ENCODE measurements around the gene TLR10.
"Not testable (repeated sequence)": the region's sequence is repeated elsewhere in the genome, so short reads cannot be mapped to it uniquely, and the experiment has no call there.

TLR10 gene

DNA sequence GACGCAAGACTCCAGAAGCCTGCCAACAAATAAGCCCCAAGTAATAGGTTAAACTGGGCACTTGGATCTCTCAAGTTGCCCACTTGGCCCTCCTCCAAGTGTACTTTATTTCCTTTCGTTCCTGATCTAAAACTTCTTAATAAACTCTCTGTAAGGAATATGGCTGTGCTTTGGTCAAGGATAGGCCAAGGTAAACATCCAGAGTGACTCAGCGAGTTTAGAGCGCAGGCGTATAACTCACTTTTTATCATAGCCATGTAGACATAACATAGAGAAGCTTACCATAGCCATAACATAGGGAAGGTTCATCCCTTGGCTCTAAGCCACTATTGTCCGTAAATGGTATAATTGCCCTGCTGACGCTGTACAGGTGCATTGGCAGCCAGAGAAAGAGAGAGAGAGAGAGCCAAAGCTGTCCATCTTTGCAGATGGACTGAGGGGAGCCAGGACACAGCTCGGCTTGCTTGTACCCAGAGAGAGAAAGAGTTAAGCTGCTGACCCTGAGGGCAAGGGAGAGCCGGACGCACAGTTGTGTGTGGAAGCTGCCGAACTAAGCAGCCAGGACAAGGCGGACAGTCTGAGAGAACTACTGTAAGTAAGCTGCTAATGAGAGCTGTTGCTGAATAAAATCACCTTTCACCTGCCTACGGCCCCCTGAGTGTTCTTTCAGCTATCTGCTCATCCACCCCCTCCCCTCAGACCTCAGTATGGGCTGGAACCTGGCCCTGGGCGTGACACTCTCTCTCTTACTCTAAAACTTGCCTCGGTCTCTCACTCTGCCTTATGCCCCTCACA is 20.0 kb upstream of the TLR10 start:
- DNase-seq (ENCODE audit: low read depth) = no peak

DNA sequence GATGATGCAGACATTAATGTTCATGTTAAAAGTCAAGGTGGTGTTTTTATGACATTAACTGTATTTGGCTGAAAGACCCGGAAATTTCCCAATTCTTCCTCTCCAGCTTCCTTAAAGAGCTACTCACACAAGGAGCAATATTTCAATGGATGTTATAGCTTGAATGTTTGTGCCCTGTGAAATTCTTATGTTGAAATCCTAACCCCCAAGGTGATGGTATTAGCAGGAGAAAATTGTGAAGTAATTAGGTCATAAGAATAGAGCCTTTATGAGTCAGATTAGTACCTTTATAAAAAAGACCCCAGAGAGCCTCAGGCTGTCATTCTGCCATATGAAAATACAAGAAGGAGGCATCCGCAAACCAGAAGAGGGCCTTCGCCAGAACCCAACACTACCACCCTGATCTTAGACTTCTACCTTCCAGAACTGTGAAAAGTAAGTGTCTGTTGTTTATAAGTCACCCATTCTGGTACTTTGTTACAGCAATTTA is 18.2 kb upstream of the TLR10 start:
- no peak for DNase-seq (ENCODE audit: low read depth)

DNA sequence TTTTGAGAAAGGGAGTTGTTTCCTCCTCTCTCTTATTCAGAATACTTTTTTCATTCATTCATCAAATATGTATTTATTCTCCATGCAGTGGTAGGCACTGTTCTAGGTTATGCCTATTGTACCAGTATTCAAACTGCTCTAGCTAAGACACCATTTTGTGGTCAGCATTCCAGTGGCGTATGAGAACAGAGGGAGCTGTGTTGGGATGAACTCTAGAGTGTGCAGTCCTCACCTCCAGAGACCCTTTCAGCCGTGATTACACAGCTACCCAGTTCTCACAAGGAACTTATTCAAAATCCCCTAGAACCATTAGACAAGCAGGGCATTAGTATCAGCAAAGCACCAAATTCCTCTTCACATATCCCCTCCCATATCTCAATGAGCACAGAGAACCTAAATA is 17.6 kb upstream of the TLR10 start:
- DNase-seq (ENCODE audit: low read depth) = no peak

DNA sequence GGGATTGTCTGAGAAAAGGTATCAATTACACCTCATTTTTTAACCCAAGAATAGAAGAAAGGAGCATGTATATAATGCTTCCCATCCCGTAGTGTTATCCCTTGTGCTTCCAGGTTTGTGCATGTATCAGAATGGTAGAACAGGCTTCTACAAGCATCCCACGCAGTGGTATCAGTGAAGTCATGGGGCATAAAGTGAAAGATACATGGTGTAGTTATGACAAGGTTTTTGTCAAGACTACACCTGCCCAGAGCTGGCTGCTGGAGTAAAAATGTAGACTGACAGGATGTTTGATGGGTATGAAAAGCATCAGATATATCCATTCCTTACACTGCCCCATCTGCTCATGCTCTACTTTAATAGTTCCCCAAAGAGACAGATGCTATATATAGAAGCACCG is 12.3 kb upstream of the TLR10 start:
- no peak for DNase-seq (ENCODE audit: low read depth)

DNA sequence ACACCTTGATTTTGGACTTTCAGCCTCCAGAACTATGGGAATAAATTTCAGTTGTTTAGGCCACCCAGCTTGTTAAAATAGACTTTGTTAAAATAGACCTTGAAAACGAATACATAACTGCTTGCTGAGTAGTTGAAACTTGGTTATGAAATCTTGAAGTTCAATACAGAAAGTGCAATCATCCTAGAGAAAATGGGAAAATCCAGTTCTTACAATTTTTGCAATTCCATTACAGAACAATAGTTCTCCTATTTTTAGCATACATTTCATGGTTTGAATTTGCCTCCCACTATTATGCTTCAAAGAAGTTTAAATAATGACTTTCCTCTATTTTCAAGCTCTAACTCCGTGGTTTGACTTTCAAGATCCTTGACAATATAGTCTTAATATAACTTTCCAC is 11.3 kb upstream of the TLR10 start:
- DNase-seq (ENCODE audit: low read depth) = no peak

DNA sequence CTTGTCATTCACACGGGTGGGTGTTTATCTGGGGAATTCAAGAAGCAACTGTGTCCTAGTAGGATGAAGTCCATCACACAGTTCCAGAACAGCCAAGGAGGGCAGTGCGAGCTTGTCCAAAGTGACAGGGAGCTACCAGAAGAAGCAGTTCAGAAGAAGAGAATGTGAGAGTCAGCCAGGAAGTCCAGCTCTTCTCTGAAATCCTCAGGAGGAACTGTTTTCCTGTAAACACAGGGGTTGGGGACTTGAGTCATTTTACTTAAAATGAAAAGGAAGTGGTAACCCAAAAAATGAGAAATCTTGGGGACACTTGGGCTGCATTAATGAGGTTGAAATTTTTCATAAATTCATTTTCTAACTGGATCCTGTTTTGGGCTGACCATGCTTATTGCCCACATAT is 8.2 kb upstream of the TLR10 start:
- DNase-seq (ENCODE audit: low read depth) = no peak

DNA sequence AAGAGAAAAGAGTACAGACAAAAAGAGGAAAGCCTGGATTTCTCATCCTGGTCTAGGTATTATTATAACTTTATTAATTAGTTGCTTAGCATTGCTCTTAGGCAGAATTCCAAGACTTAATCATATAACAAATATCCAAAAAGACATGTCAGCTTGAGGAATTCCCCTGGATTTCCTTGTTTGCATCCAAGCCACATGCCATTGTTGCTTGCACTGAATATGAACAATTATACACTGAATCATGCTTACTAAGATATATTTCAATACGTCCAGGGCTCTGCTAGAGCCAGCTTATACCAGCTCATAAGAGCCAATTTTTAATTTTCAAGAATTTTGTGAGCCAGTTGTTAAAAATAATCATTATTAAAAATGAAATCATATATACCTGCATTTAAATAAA is 5.5 kb upstream of the TLR10 start:
- no peak for DNase-seq (ENCODE audit: low read depth)

DNA sequence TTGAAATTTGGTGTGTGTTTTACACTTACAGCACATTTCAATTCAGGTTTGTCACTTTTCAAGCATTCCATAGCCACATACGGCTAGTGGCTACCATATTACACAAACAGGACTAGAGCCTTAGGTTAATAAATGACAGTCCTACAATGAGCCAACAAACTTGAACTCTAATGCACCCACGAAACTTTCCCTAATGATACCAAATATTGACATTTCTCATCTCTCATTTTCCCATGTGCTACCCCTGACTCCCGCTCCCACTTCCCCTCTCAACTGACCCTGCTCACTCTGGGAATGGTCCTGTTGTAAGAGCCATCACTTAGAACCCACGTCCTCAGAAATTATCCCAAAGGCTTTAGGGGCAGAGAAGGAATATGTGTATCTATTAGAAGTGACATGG is 4.9 kb upstream of the TLR10 start:
- DNase-seq (ENCODE audit: low read depth) = no peak

DNA sequence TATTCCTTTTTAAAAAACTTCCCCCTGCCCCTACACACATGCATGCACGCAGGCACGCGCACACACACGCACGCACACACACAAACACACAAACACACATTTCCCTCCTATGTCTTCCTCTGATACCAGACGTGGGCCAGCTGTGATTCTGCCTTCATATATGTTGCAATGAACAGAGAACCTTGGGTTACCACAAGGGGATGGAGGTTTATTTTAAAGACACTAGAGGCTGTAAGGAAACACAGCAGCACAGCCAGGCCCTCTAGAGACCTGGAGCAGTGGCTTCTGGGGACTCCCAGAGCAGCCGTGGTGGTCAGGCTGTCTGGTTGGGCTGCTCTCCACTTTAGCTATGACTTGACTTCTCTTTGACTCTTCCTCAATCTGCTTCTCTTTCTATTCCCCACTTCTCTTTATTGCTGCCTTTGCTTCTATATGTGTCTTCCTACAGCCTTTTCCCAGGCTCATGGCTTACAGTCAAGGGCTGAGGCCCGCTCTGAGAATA is 3.2 kb upstream of the TLR10 start:
- DNase-seq (ENCODE audit: low read depth) = no peak

DNA sequence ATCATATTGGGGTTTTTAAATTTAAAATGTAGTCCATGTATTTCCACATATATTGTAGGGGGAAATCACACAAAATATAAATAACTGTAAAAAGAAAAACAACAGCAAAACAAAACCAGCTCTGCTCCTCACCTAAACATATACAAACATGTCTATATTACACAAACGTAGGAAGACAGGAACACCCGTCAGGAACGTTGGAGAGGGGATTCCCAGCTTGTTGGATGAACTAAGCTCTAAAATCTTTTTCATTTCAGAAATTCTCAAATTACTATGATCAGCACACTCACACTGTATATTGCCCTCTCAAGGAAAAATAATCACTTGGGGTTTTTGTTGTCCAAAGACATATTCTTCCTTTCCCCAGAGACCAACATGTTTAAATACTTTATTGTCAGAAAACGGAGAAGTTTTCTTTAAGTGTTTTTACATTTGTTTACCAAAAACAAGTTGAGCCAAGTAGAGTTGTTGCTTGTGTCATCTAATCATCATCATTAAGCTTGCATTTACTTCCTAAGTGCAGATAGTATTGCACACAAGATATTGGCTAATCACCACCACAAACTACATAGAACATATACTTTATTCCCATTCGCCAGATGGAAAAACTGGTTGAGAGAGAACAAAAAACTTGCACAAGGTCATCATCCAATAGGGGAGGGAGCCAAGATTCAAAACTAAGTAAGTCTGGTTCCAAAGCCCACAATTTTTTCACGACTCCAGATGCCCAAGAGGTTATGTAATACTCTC is 2.4 kb upstream of the TLR10 start:
- no peak for DNase-seq (ENCODE audit: low read depth)

DNA sequence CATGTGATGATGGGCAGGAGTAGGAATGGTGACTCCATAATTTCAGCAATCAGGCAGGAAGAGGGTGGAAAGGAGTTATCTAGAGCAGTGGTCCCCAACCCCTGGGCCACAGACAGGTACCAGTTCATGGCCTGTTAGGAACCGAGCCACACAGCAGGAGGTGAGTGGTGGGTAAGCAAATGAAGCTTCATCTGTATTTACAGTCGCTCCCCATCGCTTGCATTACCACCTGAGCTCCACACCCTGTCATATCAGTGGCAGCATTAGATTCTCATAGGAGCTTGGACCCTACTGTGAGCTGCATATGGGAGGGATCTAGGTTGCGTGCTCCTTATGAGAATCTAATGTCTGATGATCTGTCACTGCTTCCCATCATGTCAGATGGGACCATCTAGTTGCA is 1.4 kb upstream of the TLR10 start:
- DNase-seq (ENCODE audit: low read depth) = no peak

DNA sequence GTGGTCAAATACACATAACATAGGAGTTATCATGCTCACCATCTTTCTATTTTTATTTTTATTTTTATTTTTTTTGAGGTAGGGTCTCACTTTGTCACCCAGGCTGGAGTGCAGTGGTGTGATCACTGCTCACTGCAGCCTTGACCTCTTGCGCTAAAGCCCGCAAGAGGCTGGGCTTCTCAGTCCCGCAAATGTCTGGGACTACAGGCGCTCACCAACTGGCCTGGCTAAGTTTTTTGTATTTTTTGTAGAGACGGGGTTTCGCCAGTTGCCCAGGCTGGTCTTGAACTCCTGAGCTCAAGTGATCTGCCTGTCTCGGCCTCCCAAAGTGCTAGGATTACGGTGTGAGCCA is 295 bp upstream of the TLR10 start:
- no peak for DNase-seq (ENCODE audit: low read depth)

DNA sequence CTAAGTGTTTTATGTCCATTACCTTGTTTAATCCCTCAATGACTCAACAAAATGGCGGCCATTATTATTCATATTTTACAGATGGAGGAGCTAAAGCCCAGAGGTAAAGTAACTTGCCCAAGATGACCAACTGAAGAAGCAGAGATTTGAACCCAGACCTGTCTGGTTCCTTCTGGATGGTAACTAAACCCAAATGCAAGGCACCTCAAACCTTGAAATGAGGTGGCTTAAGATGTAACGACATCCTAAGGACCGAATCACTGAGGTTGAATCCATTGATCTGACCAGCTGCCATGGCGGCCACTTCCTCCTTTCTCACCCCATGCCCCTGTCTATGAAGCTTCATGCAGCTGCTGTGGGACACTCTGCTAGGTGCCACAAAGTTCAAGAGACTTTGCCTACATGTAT is 932 bp downstream of the TLR10 start:
- no peak for DNase-seq (ENCODE audit: low read depth)

DNA sequence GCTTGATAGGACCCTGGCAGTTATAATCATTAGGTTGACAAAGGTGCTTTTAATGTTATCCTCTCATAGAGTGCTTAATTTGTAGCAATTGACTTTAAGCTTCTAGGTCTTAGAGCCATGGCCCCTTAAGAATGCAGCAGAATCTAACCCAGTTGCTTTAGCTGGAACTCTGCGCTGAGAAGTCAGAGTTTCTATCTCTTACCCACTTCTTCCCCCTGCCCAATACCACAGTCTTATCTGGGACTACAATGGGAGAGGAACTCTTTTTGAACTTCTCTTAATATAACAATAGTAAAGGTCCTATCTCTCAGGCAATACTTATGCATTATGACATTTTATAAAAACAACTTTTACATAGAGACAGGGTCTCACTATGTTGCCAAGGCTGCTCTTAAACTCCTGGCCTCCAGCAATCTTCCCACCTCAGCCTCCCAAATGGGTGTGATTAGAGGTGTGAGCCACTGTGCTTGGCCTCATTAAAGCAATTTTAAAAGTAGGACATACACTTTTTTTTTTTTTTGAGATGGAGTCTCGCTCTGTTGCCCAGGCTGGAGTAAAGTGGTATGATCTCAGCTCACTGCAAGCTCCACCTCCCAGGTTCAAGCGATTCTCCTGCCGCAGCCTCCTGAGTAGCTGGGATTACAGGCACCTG is 1.8 kb downstream of the TLR10 start:
- no peak for DNase-seq (ENCODE audit: low read depth)

DNA sequence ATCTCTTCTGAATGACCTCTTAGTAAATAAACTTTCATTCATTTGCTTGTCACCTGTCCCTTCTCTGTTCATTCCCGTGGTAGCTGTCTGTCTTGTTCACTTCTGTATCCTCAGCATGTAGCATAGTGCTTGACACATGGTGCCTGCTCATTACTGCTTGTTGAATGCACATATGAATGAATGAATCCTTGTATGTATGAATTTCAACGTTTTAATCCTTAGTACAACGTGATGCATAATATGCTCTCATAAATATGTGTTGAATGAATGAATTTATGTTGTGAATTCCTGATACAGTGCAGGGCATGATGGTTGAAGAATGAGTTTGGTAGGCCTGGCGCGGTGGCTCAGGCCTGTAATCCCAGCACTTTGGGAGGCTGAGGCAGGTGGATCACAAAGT is 3.0 kb downstream of the TLR10 start:
- DNase-seq (ENCODE audit: low read depth) = no peak

DNA sequence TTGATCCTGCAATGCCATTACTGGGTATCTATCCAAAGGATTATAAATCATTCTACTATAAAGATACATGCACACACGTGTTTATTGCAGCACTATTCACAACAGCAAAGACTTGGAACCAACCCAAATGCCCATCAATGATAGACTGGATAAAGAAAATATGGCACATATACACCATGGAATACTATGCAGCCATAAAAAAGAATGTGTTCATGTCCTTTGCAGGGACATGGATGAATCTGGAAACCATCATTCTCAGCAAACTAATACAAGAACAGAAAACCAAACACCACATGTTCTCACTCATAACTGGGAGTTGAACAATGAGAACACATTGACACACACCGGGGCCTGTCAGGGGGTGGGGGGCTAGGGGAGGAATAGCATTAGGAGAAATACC is 4.9 kb downstream of the TLR10 start:
- not testable (repeated sequence) for DNase-seq (ENCODE audit: low read depth)

DNA sequence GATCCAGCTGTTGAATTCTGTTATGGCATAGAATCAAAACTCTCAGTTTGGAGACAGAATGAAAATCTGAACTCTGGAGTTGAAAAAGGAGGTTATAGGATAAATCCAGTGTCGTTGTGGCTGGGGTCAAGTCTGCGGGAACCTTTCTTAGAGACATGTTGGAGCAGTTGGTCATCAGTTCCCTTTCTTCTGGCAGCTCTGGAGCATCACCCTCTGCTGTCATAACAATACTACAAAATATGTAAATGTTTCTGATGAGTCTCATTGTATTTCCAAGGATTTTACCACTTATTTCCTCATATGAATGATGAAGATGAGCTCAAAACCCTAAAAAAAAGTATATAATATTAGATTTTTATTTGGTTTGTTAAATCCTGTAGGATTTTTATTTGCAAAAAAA is 7.5 kb downstream of the TLR10 start:
- DNase-seq (ENCODE audit: low read depth) = no peak

DNA sequence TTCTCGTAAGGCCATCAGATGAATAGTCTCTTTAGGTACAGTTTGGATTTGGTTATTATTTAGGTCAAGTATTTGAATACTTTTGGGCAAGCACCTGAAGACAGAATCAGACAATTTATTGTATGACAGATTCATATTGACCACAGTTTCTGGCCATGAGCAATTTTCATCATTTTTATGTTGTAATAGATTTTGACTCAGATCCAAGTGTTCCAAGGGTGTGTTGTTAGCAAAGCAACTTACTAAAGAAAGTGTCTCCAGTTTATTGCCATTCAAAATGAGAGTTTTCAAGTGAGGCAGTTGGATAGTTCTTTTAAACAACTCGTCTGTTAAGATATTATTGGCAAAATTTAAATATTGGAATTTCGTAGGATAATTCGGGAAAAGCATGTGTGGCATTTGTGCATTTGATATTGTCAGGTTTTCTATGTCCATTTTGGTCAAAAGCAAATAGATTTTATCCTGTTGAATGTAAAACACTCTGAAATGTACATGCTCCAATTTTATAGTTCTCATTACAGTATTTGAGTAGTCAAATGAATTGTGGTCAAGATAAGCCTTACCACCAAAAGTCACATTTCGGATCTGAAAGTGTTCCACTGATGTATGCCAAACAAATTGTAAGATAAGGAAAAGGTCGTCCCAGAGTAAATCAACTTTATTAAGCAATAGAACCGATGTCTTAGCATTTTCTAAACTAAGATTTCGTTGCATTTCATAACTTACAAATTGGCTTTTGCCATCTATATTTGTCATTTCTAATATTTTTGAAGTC is 8.4 kb downstream of the TLR10 start:
- no peak for DNase-seq (ENCODE audit: low read depth)

DNA sequence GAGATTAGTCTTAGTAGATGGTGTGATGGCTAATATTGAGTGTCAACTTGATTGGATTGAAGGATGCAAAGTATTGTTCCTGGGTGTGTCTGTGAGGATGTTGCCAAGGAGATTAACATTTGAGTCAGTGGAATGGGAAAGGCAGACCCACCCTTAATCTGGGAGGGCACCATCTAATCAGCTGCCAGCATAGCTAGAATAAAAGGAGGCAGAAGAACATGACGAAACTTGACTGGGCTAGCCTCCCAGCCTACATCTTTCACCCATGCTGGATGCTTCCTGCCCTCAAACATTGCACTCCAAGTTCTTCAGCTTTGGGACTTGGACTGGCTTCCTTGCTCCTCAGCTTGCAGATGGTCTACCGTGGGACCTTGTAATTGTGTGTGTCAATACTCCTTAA is 12.5 kb downstream of the TLR10 start:
- not testable (repeated sequence) for DNase-seq (ENCODE audit: low read depth)

DNA sequence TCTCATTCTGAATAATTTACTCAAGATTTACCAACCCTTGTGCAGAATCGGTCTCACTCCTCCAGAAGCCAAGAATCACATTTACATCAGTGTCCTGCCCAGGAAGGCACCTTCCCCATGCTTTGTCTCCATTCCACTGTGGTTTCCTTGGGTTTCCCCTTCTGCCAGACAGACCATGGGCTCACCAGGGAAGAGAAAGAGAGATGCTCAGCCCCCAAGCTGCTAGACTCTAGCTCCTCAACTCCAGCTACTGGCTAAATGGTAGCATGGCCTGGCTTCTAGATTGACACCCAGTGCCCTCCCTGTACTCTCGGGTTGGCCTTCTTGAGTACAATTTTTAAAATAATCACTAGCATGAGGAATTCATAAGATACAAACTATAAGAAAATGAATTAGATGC is 12.9 kb downstream of the TLR10 start:
- DNase-seq (ENCODE audit: low read depth) = no peak

DNA sequence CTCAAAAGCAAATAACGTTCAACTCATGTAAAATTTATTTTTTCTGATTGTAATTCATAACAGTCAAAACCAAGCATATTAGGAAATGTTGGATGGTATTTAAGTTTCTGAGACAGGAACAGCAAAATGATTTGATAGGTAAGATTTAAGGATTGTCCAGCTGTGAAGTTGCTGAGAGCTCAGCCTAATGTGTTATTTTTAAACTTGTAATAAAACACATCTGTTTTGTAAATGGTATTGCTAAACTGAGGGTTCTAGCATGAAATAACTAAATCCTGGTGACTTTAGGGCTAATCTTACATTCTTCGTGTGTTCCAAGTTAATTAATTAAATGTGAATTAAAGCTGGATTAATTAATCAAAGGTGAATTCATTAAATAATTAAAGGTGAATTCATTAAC is 13.3 kb downstream of the TLR10 start:
- no peak for DNase-seq (ENCODE audit: low read depth)

DNA sequence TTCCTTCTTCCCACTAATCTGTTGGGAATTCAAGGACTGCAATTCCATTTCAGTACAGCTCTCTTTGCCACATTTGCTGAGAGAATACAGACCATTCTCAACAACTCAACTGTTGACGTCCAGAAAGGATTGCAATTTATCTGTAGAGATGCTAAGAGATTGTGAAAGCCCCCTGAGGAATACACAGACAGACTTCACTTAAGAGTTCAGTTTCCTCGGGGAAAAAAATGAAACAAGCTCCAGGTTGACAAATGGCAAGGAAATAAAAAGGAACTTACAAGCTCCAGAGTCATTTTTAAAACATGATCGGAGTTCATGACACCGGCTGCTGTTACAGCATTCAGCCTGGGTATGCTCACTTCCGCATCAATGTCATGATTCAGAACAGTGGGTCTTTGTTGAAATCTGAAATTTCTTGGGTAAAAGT is 13.8 kb downstream of the TLR10 start:
- no peak for DNase-seq (ENCODE audit: low read depth)
